Colonic mucosa (tissue), 4 donors: ENCODE measurements around the gene TPRN. TPM values are rescaled to one million over a fixed set of nuclear protein-coding genes. Genes with fewer than 3 reads are reported as not detected.
A peak's percentile ranks its signal among the peaks of the same experiment; 100 is the strongest.

Source experiments
- DNase-seq: peaks from one replicate; pipeline ENCODE4 v3.0.0-alpha.2; 2020
- H3K27ac ChIP-seq: fragments of 200-600 bp; one replicate; pipeline ENCODE4 v1.8.0; 2021
- H3K27me3 ChIP-seq: fragments of 200-600 bp; one replicate; pipeline ENCODE4 v1.8.0; 2021
- H3K36me3 ChIP-seq: fragments of 200-600 bp; one replicate; pipeline ENCODE4 v1.8.0; 2021
- H3K4me1 ChIP-seq: fragments of 200-600 bp; one replicate; pipeline ENCODE4 v1.8.0; 2021; ENCODE audit warnings: mild to moderate bottlenecking
- H3K4me3 ChIP-seq: fragments of 200-600 bp; one replicate; pipeline ENCODE4 v1.8.0; 2021
- H3K9ac ChIP-seq, 2 donors: one replicate each; pipeline ENCODE4 v1.7.0; 2013; ENCODE audit warnings: control low read depth in 2 of 2, low read depth in 2 of 2, low read length in 2 of 2
- H3K9me3 ChIP-seq: fragments of 200-600 bp; one replicate; pipeline ENCODE4 v1.8.0; 2021
- intact Hi-C: fragments of 100-400 bp; cut with DNase I; formaldehyde crosslinking; loops from one replicate; pipeline ENCODE4 v1.14.1; 2022
- total RNA-seq, 2 donors: library from RNA; stranded (reverse); fragmentation: NEBNext Ultra II Directional in 1 of 2; extraction: Animal tissue kit (Norgen Biotek cat#: 25700) in 1 of 2; gene quantifications; one replicate each; pipeline ENCODE4 v1.2.1, GENCODE V29; 2021
- TF ChIP-seq, protein P1 (sequence below): fragments of 200-600 bp; IDR thresholded peaks from one replicate; pipeline ENCODE4 v1.8.0; 2022; ENCODE audit warnings: antibody characterized with exemption, mild to moderate bottlenecking
- donor health status: healthy.
- donor health status: DM: no; HTN: no; CAD: no.
- donor health status: DM: no; HTN: no; CAD: no.

TPRN gene
- total RNA-seq, 2 donors from 2014 or later, result 83.1 to 124 TPM

DNA sequence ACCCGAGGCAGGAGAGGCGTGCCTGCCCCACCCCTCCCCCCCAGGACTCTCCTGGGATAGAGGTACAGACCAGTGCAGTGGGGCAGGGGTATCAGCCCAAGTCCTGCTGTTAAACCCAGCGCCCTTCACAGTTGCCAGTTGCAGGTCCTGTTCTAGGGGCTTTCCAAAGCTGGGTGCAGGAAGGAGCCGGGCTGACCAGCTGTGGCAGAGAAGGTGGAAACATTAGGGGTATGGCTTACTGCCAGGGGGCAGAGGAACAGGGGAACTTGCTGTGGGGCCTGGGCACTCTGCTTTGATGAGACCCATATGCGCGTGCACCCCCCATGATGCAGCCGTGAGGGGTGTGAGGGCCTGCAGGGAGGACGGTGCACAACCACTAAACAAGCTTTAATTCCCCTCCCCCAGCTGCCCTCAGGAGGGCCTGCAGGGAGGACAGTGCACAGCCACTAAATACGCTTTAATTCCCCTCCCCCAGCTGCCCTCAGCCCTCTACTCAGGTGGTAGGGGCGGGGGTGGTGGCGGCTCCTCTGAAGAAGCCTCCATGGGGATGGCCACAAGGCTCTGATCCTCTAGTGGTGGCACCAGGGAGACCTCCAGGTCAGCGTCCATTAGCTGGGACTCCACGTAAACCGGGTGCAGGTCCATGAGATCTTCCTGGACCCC, 29.9 kb downstream of the TPRN start:
- peak overlapping the region in 1 of 2 donors; percentile 19 for H3K9ac ChIP-seq
- no peak overlapping the region for H3K4me3 ChIP-seq
- H3K9me3 ChIP-seq, result no peaks in the 10 kb centered on the region
- H3K36me3 ChIP-seq, result no peaks in the 10 kb centered on the region
- peaks cover 18% of the 10 kb centered on the region for H3K4me1 ChIP-seq
- TF ChIP-seq, protein P1, sequence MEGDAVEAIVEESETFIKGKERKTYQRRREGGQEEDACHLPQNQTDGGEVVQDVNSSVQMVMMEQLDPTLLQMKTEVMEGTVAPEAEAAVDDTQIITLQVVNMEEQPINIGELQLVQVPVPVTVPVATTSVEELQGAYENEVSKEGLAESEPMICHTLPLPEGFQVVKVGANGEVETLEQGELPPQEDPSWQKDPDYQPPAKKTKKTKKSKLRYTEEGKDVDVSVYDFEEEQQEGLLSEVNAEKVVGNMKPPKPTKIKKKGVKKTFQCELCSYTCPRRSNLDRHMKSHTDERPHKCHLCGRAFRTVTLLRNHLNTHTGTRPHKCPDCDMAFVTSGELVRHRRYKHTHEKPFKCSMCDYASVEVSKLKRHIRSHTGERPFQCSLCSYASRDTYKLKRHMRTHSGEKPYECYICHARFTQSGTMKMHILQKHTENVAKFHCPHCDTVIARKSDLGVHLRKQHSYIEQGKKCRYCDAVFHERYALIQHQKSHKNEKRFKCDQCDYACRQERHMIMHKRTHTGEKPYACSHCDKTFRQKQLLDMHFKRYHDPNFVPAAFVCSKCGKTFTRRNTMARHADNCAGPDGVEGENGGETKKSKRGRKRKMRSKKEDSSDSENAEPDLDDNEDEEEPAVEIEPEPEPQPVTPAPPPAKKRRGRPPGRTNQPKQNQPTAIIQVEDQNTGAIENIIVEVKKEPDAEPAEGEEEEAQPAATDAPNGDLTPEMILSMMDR, result no peak
- H3K27ac ChIP-seq, result no peak overlapping the region
- H3K27me3 ChIP-seq, result peaks cover 53% of the 10 kb centered on the region
- DNase-seq, result no peak
- intact Hi-C loops, result no loop called here

DNA sequence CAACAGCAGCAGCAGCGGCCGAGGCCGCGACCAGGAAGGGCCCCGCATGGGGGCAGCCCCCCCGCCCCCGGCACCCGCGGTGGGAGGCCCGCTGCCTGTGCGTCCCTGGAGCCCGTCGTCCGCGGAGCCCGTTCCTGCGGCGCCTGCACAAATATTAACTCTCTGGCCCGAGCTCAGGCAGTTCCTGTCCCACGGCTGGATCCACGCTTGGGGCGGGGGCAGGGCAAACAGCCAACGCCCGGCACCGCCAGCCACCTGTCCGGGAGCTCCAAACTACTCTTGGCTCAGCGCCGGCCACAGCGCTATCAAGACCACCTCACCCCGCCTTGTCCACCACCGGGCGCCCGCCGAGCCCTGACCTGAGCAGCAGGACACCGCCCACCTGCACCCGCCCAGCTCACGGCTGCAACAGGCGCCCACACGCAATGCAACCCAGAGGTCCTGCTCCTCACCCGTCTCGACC, 30.6 kb downstream of the TPRN start, which contains the start of gene LRRC26:
TSS of gene LRRC26 (minus strand) at position 156 of the 463 bp plus-strand sequence. CDS start at position 48, 108 bp downstream.
- H3K27me3 ChIP-seq, result peaks cover 53% of the 10 kb centered on the region

DNA sequence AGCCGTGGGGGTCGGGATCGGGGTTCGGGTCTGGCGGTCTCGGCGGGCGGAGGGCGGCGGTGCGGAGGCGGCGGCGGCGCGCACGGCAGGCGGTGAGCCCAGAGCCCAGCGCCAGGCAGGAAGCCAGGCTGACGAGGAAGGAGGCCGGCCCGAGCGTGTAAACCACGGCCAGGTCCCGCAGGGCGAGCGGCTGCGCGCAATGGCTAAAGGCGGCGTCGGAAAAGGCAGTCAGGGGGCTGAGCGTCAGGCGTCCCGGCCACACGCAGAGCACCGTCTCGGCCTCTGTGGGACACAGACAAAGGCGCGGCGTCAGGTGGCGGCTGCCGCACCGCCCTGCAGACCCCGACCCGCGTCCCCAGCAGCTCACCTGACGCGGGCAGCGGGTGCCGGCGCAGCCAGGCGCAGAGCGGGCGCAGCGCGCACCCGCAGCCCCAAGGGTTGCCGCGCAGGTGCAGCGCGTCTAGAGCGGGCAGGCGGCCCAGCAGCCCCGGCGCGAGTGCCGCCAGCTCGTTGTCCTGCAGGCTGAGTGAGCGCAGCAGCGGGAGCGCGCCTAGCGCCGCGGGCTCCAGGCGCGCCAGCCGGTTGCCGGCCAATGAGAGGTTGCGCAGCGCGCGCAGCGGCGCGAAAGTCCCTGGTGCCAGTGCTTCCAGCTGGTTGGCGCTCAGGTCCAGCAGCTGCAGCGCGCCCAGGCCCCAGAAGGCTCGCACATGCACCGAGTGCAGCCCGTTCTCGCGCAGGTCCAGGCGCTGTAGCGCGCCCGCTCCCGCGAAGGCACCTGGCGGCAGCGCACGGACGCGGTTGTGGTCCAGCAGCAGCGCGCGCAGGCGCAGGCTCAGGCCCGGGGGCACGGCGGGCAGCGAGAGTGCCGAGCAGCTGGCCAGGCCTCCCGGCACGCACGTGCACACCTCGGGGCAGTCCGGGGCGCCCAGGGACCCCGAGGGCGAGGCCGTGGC, 31.4 kb downstream of the TPRN start:
- H3K27me3 ChIP-seq, result peaks cover 57% of the 10 kb centered on the region
- H3K27ac ChIP-seq, result no peak overlapping the region
- peak overlapping the region; percentile 40 for H3K4me3 ChIP-seq
- peak; percentile 64 for DNase-seq
- H3K9me3 ChIP-seq, result no peaks in the 10 kb centered on the region
- TF ChIP-seq, protein P1, result no peak
- H3K36me3 ChIP-seq, result no peaks in the 10 kb centered on the region
- H3K4me1 ChIP-seq, result peaks cover 18% of the 10 kb centered on the region
- intact Hi-C loops, result no loop called here
- peak overlapping the region; percentile 34 to 35 for H3K9ac ChIP-seq

More for the DNA sequence above, 30.6 kb downstream of the TPRN start, which contains the start of gene LRRC26:
- intact Hi-C loops, result no loop called here
- Histone ChIP-seq H3K4me1 (peaks cover 18% of the 10 kb centered on the region), H3K9ac (peak within 1 kb of the TSS; percentile 34 to 35), H3K4me3 (peak within 1 kb of the TSS; percentile 40), H3K9me3 (no peaks in the 10 kb centered on the region), H3K27ac (no peak within 1 kb of the TSS), H3K36me3 (no peaks in the 10 kb centered on the region)
- TF ChIP-seq, protein P1, result no peak
- peak; percentile 59 for DNase-seq

DNA sequence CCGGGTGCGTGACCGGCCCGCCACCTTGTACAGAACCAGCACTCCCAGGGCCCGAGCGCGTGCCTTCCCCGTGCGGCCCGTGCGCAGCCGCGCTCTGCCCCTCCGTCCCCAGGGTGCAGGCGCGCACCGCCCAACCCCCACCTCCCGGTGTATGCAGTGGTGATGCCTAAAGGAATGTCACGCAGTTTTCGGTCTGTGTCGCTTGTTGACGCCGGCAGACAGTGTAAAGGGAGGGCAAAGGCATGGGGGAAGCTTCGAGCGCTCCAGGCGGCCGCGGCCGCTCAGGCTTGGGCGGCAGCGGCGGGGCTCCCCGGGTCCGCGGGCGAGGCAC, 32.0 kb downstream of the TPRN start:
- no peaks in the 10 kb centered on the region for H3K36me3 ChIP-seq
- peak overlapping the region in 1 of 2 donors; percentile 33 for H3K9ac ChIP-seq

More for the DNA sequence above, 32.0 kb downstream of the TPRN start:
- peaks cover 64% of the 10 kb centered on the region for H3K27me3 ChIP-seq
- H3K9me3 ChIP-seq, result no peaks in the 10 kb centered on the region
- intact Hi-C loops, result no loop called here
- H3K27ac ChIP-seq, result no peak overlapping the region
- H3K4me1 ChIP-seq, result peaks cover 19% of the 10 kb centered on the region
- TF ChIP-seq, protein P1, result no peak
- DNase-seq, result no peak
- peak overlapping the region; percentile 40 for H3K4me3 ChIP-seq
